HEK293 (cell line): ENCODE measurements around the gene ENHO.
A peak's percentile ranks its signal among the peaks of the same experiment; 100 is the strongest.

Experiments used
- CTCF ChIA-PET: fragments of 350-600 bp; formaldehyde crosslinking; extraction: SDS; loops from one replicate; lab custom pipeline; 2021; ENCODE audit warnings: antibody characterized with exemption; lab: Yijun Ruan, JAX
- POLR2A ChIA-PET: fragments of 300-600 bp; formaldehyde crosslinking; extraction: SDS; loops from one replicate; lab custom pipeline; 2020; ENCODE audit warnings: antibody characterized with exemption, inconsistent platforms; lab: Yijun Ruan, JAX
- H3K27ac ChIP-seq: fragments of 200-500 bp; sonication (Bioruptor generic); 2 replicates; pipeline ENCODE4 v1.5.1; 2014; ENCODE audit warnings: low read depth, low read length, control low read depth, inconsistent platforms; ENCODE audit errors: extremely low read depth
- H3K36me3 ChIP-seq, 2 experiments: fragments of 200-500 bp in 1 of 2; sonication (Bioruptor generic) in 1 of 2; 1 replicate in 1 of 2; 2 replicates in 1 of 2; pipeline ENCODE4 v1.5.1; 2014 to 2017; ENCODE audit warnings: inconsistent platforms in 2 of 2, low read length in 2 of 2; ENCODE audit not compliant: control insufficient read depth in 2 of 2, insufficient read depth in 1 of 2
- H3K4me1 ChIP-seq: fragments of 200-500 bp; sonication (Bioruptor generic); 2 replicates; pipeline ENCODE4 v1.5.1; 2014; ENCODE audit warnings: mild to moderate bottlenecking, low read length, inconsistent platforms; ENCODE audit not compliant: control insufficient read depth, insufficient read depth
- H3K4me3 ChIP-seq: 2 replicates; pipeline ENCODE4 v1.5.1; 2011; ENCODE audit warnings: low read depth, mild to moderate bottlenecking, control low read depth, low read length, moderate library complexity
- H3K9me3 ChIP-seq: fragments of 200-500 bp; sonication (Bioruptor generic); 2 replicates; pipeline ENCODE4 v1.5.1; 2014; ENCODE audit warnings: low read depth, low read length, inconsistent platforms; ENCODE audit not compliant: control insufficient read depth, insufficient read depth
- KLF1 ChIP-seq: fragments of 450-650 bp; formaldehyde crosslinking; IDR thresholded peaks from 2 replicates; pipeline ENCODE4 v1.5.1; 2016; ENCODE audit warnings: missing biosample characterization, missing genetic modification characterization
- KLF7 ChIP-seq: fragments of 450-650 bp; formaldehyde crosslinking; IDR thresholded peaks from 2 replicates; pipeline ENCODE4 v1.5.1; 2016; ENCODE audit warnings: missing biosample characterization, missing genetic modification characterization, borderline replicate concordance
- SCRT1 ChIP-seq: fragments of 450-650 bp; formaldehyde crosslinking; IDR thresholded peaks from 2 replicates; pipeline ENCODE4 v1.5.1; 2016; ENCODE audit warnings: missing biosample characterization, missing genetic modification characterization, borderline replicate concordance
- SCRT2 ChIP-seq: fragments of 450-650 bp; formaldehyde crosslinking; IDR thresholded peaks from 2 replicates; pipeline ENCODE4 v1.5.1; 2016; ENCODE audit warnings: missing biosample characterization, missing genetic modification characterization
- ZBTB48 ChIP-seq: fragments of 450-650 bp; formaldehyde crosslinking; IDR thresholded peaks from 2 replicates; pipeline ENCODE4 v1.5.1; 2016; ENCODE audit warnings: missing biosample characterization, missing genetic modification characterization
- ZFP3 ChIP-seq: fragments of 450-650 bp; formaldehyde crosslinking; IDR thresholded peaks from 2 replicates; pipeline ENCODE4 v1.5.1; 2016; ENCODE audit warnings: low read depth, missing biosample characterization, missing genetic modification characterization
- ZNF16 ChIP-seq: fragments of 450-650 bp; formaldehyde crosslinking; IDR thresholded peaks from 2 replicates; pipeline ENCODE4 v1.5.1; 2016; ENCODE audit warnings: low read depth, missing biosample characterization, missing genetic modification characterization
- ZNF184 ChIP-seq: fragments of 450-650 bp; IDR thresholded peaks from 2 replicates; pipeline ENCODE4 v1.5.1; 2018; ENCODE audit warnings: missing biosample characterization, mild to moderate bottlenecking, missing genetic modification characterization
- ZNF2 ChIP-seq: fragments of 450-650 bp; formaldehyde crosslinking; IDR thresholded peaks from 2 replicates; pipeline ENCODE4 v1.5.1; 2016; ENCODE audit warnings: missing biosample characterization, missing genetic modification characterization
- ZNF274 ChIP-seq, 2 experiments: fragments of 200-500 bp in 1 of 2; fragments of 450-650 bp in 1 of 2; sonication (Bioruptor generic) in 1 of 2; formaldehyde crosslinking in 1 of 2; IDR thresholded peaks; 2 replicates each; pipeline versions ENCODE4 v1.5.1 to v1.6.1; 2014 to 2016; ENCODE audit warnings: borderline replicate concordance in 1 of 2, inconsistent platforms in 1 of 2, low read length in 1 of 2, missing biosample characterization in 1 of 2, missing genetic modification characterization in 1 of 2
- ZNF335 ChIP-seq: fragments of 450-650 bp; formaldehyde crosslinking; conservative IDR thresholded peaks from 2 replicates; pipeline ENCODE4 v1.5.1; 2016; ENCODE audit warnings: missing biosample characterization, missing genetic modification characterization
- ZNF561 ChIP-seq: fragments of 450-650 bp; IDR thresholded peaks from 2 replicates; pipeline ENCODE4 v1.5.1; 2018; ENCODE audit warnings: missing biosample characterization, missing genetic modification characterization, borderline replicate concordance
- ZNF596 ChIP-seq: fragments of 450-650 bp; IDR thresholded peaks from 2 replicates; pipeline ENCODE4 v1.5.0; 2018; ENCODE audit warnings: missing biosample characterization, mild to moderate bottlenecking, missing genetic modification characterization, moderate library complexity
- ZNF629 ChIP-seq: fragments of 450-650 bp; formaldehyde crosslinking; IDR thresholded peaks from 2 replicates; pipeline ENCODE4 v1.5.1; 2017; ENCODE audit warnings: missing biosample characterization, missing genetic modification characterization
- ZSCAN30 ChIP-seq: fragments of 450-650 bp; IDR thresholded peaks from 2 replicates; pipeline ENCODE4 v1.5.1; 2018; ENCODE audit warnings: missing biosample characterization, mild to moderate bottlenecking, missing genetic modification characterization, moderate library complexity
- ZSCAN4 ChIP-seq: fragments of 450-650 bp; formaldehyde crosslinking; IDR thresholded peaks from 2 replicates; pipeline ENCODE4 v1.5.1; 2017; ENCODE audit warnings: missing biosample characterization, missing genetic modification characterization
- TF ChIP-seq, protein P1 (sequence below): fragments of 450-650 bp; formaldehyde crosslinking; IDR thresholded peaks from 2 replicates; pipeline ENCODE4 v1.5.1; 2016; ENCODE audit warnings: missing biosample characterization, missing genetic modification characterization, borderline replicate concordance
- TF ChIP-seq, protein P2 (sequence below): fragments of 450-650 bp; formaldehyde crosslinking; IDR thresholded peaks from 2 replicates; pipeline ENCODE4 v1.5.1; 2016; ENCODE audit warnings: missing biosample characterization, missing genetic modification characterization
- TF ChIP-seq, protein P3 (sequence below): fragments of 450-650 bp; formaldehyde crosslinking; IDR thresholded peaks from 2 replicates; pipeline ENCODE4 v1.5.1; 2016; ENCODE audit warnings: missing biosample characterization, missing genetic modification characterization

Gene ENHO

DNA sequence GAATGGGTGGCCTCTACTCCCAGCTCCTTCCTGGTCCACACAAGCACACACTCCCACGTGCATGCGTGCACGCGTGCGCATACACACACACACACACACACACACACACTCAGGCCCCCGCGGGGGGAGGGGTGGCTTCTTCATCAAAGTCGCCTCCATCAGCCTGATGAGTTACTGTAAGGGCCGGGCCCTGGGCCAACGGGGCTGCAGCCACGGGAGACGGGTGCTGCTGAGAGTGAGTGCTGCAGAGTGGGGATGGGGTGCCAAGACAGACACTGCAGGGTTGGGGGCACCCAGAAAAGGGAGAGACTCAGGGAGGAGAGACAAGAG, 48.7 kb upstream of the ENHO start:
- TF ChIP-seq ZSCAN4 (tag by site-specific recombination): peak; percentile 42
- no peak for TF ChIP-seq ZBTB48 (tag by site-specific recombination)
- H3K4me3 ChIP-seq: no peak overlapping the region
- no peak overlapping the region for H3K27ac ChIP-seq
- ChIA-PET POLR2A (interaction anchor here (0.5 kb wide), 1 partner anchor 158 kb away, joined by 3 read pairs; no protein-coding TSS in a partner anchor), CTCF (interaction anchor here (0.8 to 3.7 kb wide), 3 partner anchors 8 to 20 kb away, joined by 4 to 26 read pairs (median 5); no protein-coding TSS in a partner anchor)
- H3K36me3 ChIP-seq: no peaks in the 10 kb centered on the region
- H3K4me1 ChIP-seq: no peaks in the 10 kb centered on the region
- H3K9me3 ChIP-seq: no peaks in the 10 kb centered on the region

DNA sequence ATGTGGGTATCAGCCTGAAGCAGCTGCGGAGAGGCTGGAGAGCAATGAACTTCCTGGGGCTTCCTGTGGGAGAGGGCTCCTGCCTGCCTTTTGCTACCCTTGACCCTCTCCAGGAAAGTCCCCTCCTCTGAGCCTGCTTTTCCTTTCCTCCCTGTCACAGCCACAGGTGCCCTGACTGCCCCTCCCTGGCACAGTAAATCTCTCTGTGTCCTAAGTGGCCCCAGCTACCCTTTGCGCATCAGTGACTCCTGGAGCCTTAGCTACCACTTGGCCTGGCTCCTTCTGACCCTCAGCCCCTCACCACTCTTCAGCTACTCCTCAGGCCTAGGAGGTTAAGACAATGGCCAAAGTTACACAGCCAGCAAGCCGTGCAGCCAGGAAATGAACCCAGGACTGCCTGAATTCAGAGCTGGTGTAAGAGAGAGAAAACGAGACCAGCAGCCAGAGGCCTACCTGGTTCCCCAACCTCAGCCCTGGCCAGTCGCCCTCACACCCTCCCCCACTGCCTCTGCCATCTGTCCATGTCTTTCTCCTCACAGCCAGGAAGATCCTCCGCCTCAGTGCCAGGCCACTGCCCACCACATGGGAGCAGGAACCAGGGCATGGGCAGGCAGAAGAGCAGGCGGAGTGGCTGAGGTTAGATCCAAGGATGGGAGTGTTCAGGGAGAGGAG, 48.2 kb upstream of the ENHO start:
- Histone ChIP-seq H3K4me3 (no peak overlapping the region), H3K27ac (no peak overlapping the region), H3K9me3 (no peaks in the 10 kb centered on the region), H3K4me1 (no peaks in the 10 kb centered on the region), H3K36me3 (no peaks in the 10 kb centered on the region)
- ChIA-PET POLR2A (interaction anchor here (0.5 kb wide), 1 partner anchor 158 kb away, joined by 3 read pairs; no protein-coding TSS in a partner anchor), CTCF (interaction anchor here (0.7 to 3.7 kb wide), 4 partner anchors 8 to 690 kb away, joined by 3 to 26 read pairs (median 4); no protein-coding TSS in a partner anchor)
- TF ChIP-seq ZNF184 (tag by site-specific recombination): no peak
- peak; percentile 69 for TF ChIP-seq SCRT2
- TF ChIP-seq SCRT1 (tag by site-specific recombination): peak; percentile 41; the same call in 1 of the 2 replicates

DNA sequence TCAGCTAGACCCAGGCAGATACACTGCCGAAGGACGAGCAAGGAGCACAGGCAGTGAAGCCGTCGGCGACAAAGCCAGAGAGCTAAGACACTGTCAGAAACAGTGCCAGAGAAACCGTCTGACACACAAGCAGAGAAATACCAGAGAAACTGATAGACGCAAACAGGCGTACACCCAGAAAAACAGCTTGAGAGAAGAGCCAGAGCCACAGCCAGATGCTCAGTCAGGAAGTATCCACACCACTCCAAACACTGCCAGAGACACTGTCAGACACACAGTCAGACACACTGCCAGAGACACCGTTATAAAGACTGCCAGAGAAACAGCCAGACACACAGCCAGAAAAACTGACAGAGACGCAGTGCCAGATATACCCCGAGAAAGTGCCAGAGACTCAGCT, 47.6 kb upstream of the ENHO start:
- TF ChIP-seq ZFP3 (tag by site-specific recombination) (no peak), ZNF629 (tag by site-specific recombination) (no peak), KLF7 (tag by site-specific recombination) (no peak)
- POLR2A ChIA-PET: no interaction called here
- H3K4me1 ChIP-seq: no peaks in the 10 kb centered on the region
- H3K9me3 ChIP-seq: no peaks in the 10 kb centered on the region
- CTCF ChIA-PET: interaction anchor here (0.7 to 3.7 kb wide), 4 partner anchors 9 to 690 kb away, joined by 3 to 26 read pairs (median 4); no protein-coding TSS in a partner anchor
- H3K36me3 ChIP-seq: no peaks in the 10 kb centered on the region
- no peak overlapping the region for H3K4me3 ChIP-seq
- H3K27ac ChIP-seq: no peak overlapping the region

- no peaks in the 10 kb centered on the region for H3K4me1 ChIP-seq
- no peak overlapping the region for H3K27ac ChIP-seq
- ChIA-PET POLR2A (no interaction called here), CTCF (interaction anchor here (0.6 to 3.7 kb wide), 3 partner anchors 23 to 165 kb away, joined by 5 to 26 read pairs (median 5); no protein-coding TSS in a partner anchor)
- H3K9me3 ChIP-seq: no peaks in the 10 kb centered on the region
- H3K36me3 ChIP-seq: no peaks in the 10 kb centered on the region
- H3K4me3 ChIP-seq: no peak overlapping the region
- TF ChIP-seq ZSCAN30 (tag by site-specific recombination) (no peak), ZNF561 (tag by site-specific recombination) (no peak), SCRT1 (tag by site-specific recombination) (no peak), ZNF2 (tag by site-specific recombination) (no peak), ZNF274 (IDR thresholded peaks at IDR 0.05; ENCODE audit: low read length) (no peak), ZNF274 (tag by site-specific recombination; IDR thresholded peaks at IDR 0.05; ENCODE audit: borderline replicate concordance) (no peak), KLF1 (tag by site-specific recombination) (no peak), ZNF16 (no peak), ZNF596 (tag by site-specific recombination) (no peak), ZNF335 (no peak)
- TF ChIP-seq, protein P1, sequence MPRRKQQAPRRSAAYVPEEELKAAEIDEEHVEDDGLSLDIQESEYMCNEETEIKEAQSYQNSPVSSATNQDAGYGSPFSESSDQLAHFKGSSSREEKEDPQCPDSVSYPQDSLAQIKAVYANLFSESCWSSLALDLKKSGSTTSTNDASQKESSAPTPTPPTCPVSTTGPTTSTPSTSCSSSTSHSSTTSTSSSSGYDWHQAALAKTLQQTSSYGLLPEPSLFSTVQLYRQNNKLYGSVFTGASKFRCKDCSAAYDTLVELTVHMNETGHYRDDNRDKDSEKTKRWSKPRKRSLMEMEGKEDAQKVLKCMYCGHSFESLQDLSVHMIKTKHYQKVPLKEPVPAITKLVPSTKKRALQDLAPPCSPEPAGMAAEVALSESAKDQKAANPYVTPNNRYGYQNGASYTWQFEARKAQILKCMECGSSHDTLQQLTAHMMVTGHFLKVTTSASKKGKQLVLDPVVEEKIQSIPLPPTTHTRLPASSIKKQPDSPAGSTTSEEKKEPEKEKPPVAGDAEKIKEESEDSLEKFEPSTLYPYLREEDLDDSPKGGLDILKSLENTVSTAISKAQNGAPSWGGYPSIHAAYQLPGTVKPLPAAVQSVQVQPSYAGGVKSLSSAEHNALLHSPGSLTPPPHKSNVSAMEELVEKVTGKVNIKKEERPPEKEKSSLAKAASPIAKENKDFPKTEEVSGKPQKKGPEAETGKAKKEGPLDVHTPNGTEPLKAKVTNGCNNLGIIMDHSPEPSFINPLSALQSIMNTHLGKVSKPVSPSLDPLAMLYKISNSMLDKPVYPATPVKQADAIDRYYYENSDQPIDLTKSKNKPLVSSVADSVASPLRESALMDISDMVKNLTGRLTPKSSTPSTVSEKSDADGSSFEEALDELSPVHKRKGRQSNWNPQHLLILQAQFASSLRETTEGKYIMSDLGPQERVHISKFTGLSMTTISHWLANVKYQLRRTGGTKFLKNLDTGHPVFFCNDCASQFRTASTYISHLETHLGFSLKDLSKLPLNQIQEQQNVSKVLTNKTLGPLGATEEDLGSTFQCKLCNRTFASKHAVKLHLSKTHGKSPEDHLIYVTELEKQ (tag by site-specific recombination): no peak
- TF ChIP-seq, protein P2, sequence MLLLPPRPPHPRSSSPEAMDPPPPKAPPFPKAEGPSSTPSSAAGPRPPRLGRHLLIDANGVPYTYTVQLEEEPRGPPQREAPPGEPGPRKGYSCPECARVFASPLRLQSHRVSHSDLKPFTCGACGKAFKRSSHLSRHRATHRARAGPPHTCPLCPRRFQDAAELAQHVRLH (tag by site-specific recombination): no peak
- TF ChIP-seq, protein P3, sequence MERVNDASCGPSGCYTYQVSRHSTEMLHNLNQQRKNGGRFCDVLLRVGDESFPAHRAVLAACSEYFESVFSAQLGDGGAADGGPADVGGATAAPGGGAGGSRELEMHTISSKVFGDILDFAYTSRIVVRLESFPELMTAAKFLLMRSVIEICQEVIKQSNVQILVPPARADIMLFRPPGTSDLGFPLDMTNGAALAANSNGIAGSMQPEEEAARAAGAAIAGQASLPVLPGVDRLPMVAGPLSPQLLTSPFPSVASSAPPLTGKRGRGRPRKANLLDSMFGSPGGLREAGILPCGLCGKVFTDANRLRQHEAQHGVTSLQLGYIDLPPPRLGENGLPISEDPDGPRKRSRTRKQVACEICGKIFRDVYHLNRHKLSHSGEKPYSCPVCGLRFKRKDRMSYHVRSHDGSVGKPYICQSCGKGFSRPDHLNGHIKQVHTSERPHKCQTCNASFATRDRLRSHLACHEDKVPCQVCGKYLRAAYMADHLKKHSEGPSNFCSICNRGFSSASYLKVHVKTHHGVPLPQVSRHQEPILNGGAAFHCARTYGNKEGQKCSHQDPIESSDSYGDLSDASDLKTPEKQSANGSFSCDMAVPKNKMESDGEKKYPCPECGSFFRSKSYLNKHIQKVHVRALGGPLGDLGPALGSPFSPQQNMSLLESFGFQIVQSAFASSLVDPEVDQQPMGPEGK: no peak
Measured at GRCh38 chr9:34568774-34569173, 46.0 kb upstream of the ENHO start.
